ENCODE results near the gene FILIP1L.
A peak's percentile ranks its signal among the peaks of the same experiment; 100 is the strongest.

Gene FILIP1L

DNA sequence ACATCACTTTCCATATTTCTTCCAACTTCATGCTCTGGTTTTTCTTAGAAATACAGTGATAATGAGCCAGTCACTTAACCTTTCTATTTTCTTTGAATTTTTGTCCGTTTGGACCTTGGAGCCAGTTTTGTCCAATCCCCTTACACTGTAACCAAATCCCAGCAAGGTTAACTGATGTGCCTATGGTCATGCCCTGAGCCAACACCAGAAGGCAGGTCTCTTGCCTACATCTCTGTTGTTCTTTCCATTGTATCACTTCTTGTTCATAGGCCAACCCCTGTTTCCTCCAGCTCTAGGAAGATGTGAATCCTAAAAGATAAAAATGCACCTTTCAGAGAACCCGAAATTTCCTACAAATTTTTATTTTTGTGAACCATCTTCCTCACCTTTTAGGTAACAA, 174.0 kb downstream of the FILIP1L start:
- Histone ChIP-seq H3K36me3 (ENCODE audit: control insufficient read depth, insufficient read depth, low read length) (no peaks in the 10 kb centered on the region), H3K27ac (no peak overlapping the region), H3K27me3 (ENCODE audit: control insufficient read depth, insufficient read depth, low read length) (no peaks in the 10 kb centered on the region), H3K4me2 (ENCODE audit: low read length) (no peak overlapping the region), H2AFZ (no peak overlapping the region), H3K9me3 (ENCODE audit: control insufficient read depth, low read length) (no peaks in the 10 kb centered on the region), H3K4me1 (peaks cover 12% of the 10 kb centered on the region), H3K9ac (no peak overlapping the region), H3K79me2 (no peaks in the 10 kb centered on the region), H3K4me3 (ENCODE audit: low read depth, low read length) (no peak overlapping the region)
- TF ChIP-seq CTCF (IDR thresholded peaks at IDR 0.05): no peak

DNA sequence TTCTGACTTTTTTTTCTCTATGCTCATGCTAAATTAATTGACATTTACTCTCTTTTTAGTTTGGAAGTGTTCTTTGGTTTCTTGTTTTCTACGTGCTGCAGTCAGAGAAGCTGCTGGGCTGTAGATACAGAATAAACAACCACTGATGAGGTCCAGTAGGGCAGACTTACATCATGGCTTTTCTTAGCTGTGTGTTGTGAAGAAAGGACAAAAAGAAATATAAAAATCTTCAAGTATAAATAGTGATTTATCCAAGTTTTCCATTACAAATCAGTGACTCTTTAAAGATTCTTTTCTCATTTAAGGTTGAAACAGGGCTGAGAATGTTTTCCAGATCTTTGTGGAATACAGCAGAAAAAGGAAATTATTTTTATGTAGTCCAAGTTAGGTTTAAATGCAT, 174.4 kb downstream of the FILIP1L start:
- H3K9me3 ChIP-seq (ENCODE audit: control insufficient read depth, low read length): no peaks in the 10 kb centered on the region
- H3K9ac ChIP-seq: no peak overlapping the region
- no peak overlapping the region for H3K4me2 ChIP-seq (ENCODE audit: low read length)
- no peaks in the 10 kb centered on the region for H3K36me3 ChIP-seq (ENCODE audit: control insufficient read depth, insufficient read depth, low read length)
- H2AFZ ChIP-seq: no peak overlapping the region
- H3K27me3 ChIP-seq (ENCODE audit: control insufficient read depth, insufficient read depth, low read length): no peaks in the 10 kb centered on the region
- H3K79me2 ChIP-seq: no peaks in the 10 kb centered on the region
- no peak overlapping the region for H3K27ac ChIP-seq
- no peak for TF ChIP-seq CTCF (IDR thresholded peaks at IDR 0.05)
- no peak overlapping the region for H3K4me3 ChIP-seq (ENCODE audit: low read depth, low read length)
- peaks cover 16% of the 10 kb centered on the region for H3K4me1 ChIP-seq

- Histone ChIP-seq H3K9me3 (ENCODE audit: control insufficient read depth, low read length) (no peaks in the 10 kb centered on the region), H3K27ac (no peak overlapping the region), H3K4me1 (peaks cover 23% of the 10 kb centered on the region), H3K9ac (no peak overlapping the region), H3K36me3 (ENCODE audit: control insufficient read depth, insufficient read depth, low read length) (no peaks in the 10 kb centered on the region), H3K4me2 (ENCODE audit: low read length) (no peak overlapping the region), H3K4me3 (ENCODE audit: low read depth, low read length) (no peak overlapping the region), H2AFZ (no peak overlapping the region), H3K27me3 (ENCODE audit: control insufficient read depth, insufficient read depth, low read length) (no peaks in the 10 kb centered on the region), H3K79me2 (no peaks in the 10 kb centered on the region)
- no peak for TF ChIP-seq CTCF (IDR thresholded peaks at IDR 0.05)
Observed at GRCh38 chr3:99938270-99938911, 175.9 kb downstream of the FILIP1L start.

DNA sequence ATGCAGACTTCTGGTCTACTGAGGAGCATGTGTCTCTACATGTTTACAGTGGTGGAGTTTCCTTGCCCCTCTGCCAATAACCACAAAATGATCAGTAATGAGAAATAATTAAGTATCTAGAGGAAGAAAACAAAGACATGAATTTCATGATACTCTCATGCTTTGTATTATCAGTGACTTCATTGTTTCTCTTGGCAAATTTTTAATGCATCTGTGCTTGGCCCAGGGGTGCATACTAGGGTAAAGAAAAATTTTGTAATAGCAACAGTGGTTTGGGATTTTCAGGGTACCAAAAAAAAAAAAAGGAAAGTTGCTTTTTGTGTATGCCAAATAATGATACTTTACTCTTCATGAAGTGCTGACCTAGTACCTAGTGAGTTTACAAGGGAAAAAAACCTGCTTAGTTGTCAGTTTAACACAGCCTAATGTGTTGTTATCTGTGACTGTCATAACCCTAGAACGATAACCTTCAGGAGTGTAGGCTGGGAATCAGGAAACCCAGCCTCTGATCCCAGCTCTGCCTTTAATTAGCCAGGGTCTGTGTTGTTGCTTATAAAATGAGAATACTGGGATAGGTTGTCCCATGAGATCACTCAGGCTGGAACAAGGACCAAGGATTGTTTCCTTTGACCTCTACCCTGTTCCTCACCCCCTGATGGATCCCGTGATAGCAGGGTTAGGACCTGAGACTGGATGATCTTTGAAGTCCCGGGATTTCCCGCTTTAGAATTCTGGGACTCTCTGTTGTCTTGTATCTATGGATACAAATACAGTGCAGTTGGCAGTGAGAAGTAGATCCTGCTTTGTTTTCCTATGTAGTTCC, 179.1 kb downstream of the FILIP1L start:
- Histone ChIP-seq H3K4me1 (peaks cover 23% of the 10 kb centered on the region), H3K4me3 (ENCODE audit: low read depth, low read length) (peak overlapping the region; percentile 7), H3K9ac (no peak overlapping the region), H3K4me2 (ENCODE audit: low read length) (peak overlapping the region; percentile 23), H3K9me3 (ENCODE audit: control insufficient read depth, low read length) (no peaks in the 10 kb centered on the region), H3K36me3 (ENCODE audit: control insufficient read depth, insufficient read depth, low read length) (no peaks in the 10 kb centered on the region), H3K27ac (peak overlapping the region; percentile 36), H2AFZ (peak overlapping the region; percentile 58), H3K79me2 (no peaks in the 10 kb centered on the region), H3K27me3 (ENCODE audit: control insufficient read depth, insufficient read depth, low read length) (no peaks in the 10 kb centered on the region)
- TF ChIP-seq CTCF (IDR thresholded peaks at IDR 0.05): no peak

All from parathyroid adenoma (tissue), 2 donors.